K562 (cell line): ENCODE measurements around the gene HOXC5. TPM values are rescaled to one million over a fixed set of nuclear protein-coding genes. Genes with fewer than 3 reads are reported as not detected.

Experiments used
- BCOR ChIP-seq: fragments of 450-650 bp; IDR thresholded peaks from 2 replicates; pipeline ENCODE4 v1.6.1; 2016
- BRF1 ChIP-seq: IDR thresholded peaks from 3 replicates; pipeline ENCODE4 v1.6.1; 2011; ENCODE audit warnings: borderline replicate concordance, mild to moderate bottlenecking; ENCODE audit not compliant: insufficient read length; ENCODE audit errors: extremely low read depth
- CBX1 ChIP-seq: sonication (generic); IDR thresholded peaks from 2 replicates; pipeline ENCODE4 v1.6.1; 2016; ENCODE audit warnings: antibody characterized with exemption, low read depth, mild to moderate bottlenecking
- CUX1 ChIP-seq: fragments of 200-800 bp; sonication (Bioruptor generic); IDR thresholded peaks from 2 replicates; pipeline ENCODE4 v1.6.1; 2016; ENCODE audit warnings: missing genetic modification characterization, missing compliant biosample characterization
- EWSR1 ChIP-seq: fragments of 450-650 bp; IDR thresholded peaks from 2 replicates; pipeline ENCODE4 v1.6.1; 2018; ENCODE audit warnings: borderline replicate concordance, mild to moderate bottlenecking, low read depth, moderate library complexity; ENCODE audit not compliant: partially characterized antibody
- GABPB2 ChIP-seq: fragments of 250-450 bp; sonication (Bioruptor Pico); conservative IDR thresholded peaks from 2 replicates; pipeline ENCODE4 v1.5.1; 2021; ENCODE audit warnings: mild to moderate bottlenecking
- GTF2F1 ChIP-seq: IDR thresholded peaks from 2 replicates; pipeline ENCODE4 v1.6.1; 2011; ENCODE audit warnings: low read depth, low read length, improper control_type of control experiment
- HNRNPH1 ChIP-seq: fragments of 200-400 bp; formaldehyde crosslinking; optimal IDR thresholded peaks from 2 replicates; pipeline ENCODE3; 2017; ENCODE audit warnings: low read depth, mild to moderate bottlenecking, low read length, moderate library complexity
- L3MBTL2 ChIP-seq: fragments of 450-650 bp; IDR thresholded peaks from 2 replicates; pipeline ENCODE4 v1.6.1; 2016; ENCODE audit warnings: mild to moderate bottlenecking, moderate library complexity
- MCM7 ChIP-seq, 2 experiments: fragments of 450-650 bp; IDR thresholded peaks; 2 replicates each; pipeline ENCODE4 v1.6.1; 2016 to 2018
- MTA2 ChIP-seq: fragments of 450-650 bp; IDR thresholded peaks from 2 replicates; pipeline ENCODE4 v1.6.1; 2016; ENCODE audit warnings: low read depth
- PHF21A ChIP-seq: fragments of 450-650 bp; IDR thresholded peaks from 2 replicates; pipeline ENCODE4 v1.6.1; 2017; ENCODE audit warnings: low read depth, borderline replicate concordance
- POLR2A ChIP-seq: fragments of 450-650 bp; conservative IDR thresholded peaks from 2 replicates; pipeline ENCODE4 v1.6.1; 2016
- STAG1 ChIP-seq: sonication (generic); formaldehyde crosslinking; IDR thresholded peaks from 2 replicates; pipeline ENCODE4 v1.5.0; 2020; ENCODE audit warnings: missing genetic modification reagents, borderline replicate concordance
- TCF3 ChIP-seq: sonication (generic); formaldehyde crosslinking; IDR thresholded peaks from 2 replicates; pipeline ENCODE4 v1.4.0; 2020; ENCODE audit warnings: mild to moderate bottlenecking, missing genetic modification reagents
- ZC3H4 ChIP-seq: sonication (generic); formaldehyde crosslinking; IDR thresholded peaks from 2 replicates; pipeline ENCODE4 v1.9.0; 2021; ENCODE audit warnings: missing genetic modification reagents, borderline replicate concordance
- ZFPM2 ChIP-seq: fragments of 250-450 bp; sonication (Bioruptor Pico); IDR thresholded peaks from 2 replicates; pipeline ENCODE4 v1.5.1; 2022; ENCODE audit warnings: mild to moderate bottlenecking
- ZNF431 ChIP-seq: sonication (generic); formaldehyde crosslinking; IDR thresholded peaks from 2 replicates; pipeline ENCODE4 v1.8.0; 2022; ENCODE audit warnings: mild to moderate bottlenecking, missing genetic modification reagents
- ZNF512 ChIP-seq: IDR thresholded peaks from 2 replicates; pipeline ENCODE4 v1.6.1; 2016; ENCODE audit warnings: missing genetic modification characterization, missing compliant biosample characterization
- ZNF561 ChIP-seq: fragments of 450-650 bp; formaldehyde crosslinking; conservative IDR thresholded peaks from 2 replicates; pipeline ENCODE4 v1.4.0; 2020; ENCODE audit warnings: mild to moderate bottlenecking, moderate library complexity
- ZNF584 ChIP-seq: fragments of 200-800 bp; sonication (Bioruptor generic); IDR thresholded peaks from 2 replicates; pipeline ENCODE4 v1.6.1; 2016; ENCODE audit warnings: low read depth, mild to moderate bottlenecking, missing genetic modification characterization, missing compliant biosample characterization
- ZNF655 ChIP-seq: fragments of 250-450 bp; sonication (Bioruptor Pico); IDR thresholded peaks from 2 replicates; pipeline ENCODE4 v1.5.0; 2021
- ZNF668 ChIP-seq: fragments of 250-450 bp; sonication (Bioruptor Pico); IDR thresholded peaks from 2 replicates; pipeline ENCODE4 v1.8.0; 2022; ENCODE audit warnings: mild to moderate bottlenecking, inconsistent platforms
- polyA plus RNA-seq, 8 experiments: library from polyadenylated mRNA; depleted of rRNA in 4 of 8; stranded (reverse) in 5 of 8; unstranded in 3 of 8; fragments of >200 nt; fragmentation: Nextera tagmentation in 2 of 8; fragmentation: Illumina TruSeq in 1 of 8; extraction: Ambion mirVana in 2 of 8; extraction: Trizol in 1 of 8; gene quantifications; 2 replicates each; pipeline versions ENCODE4 v1.2.1 to v1.2.3, GENCODE V29; 2011 to 2014; ENCODE audit warnings: inconsistent platforms in 1 of 8, missing spikeins in 1 of 8
- total RNA-seq, 7 experiments: library from RNA; depleted of rRNA in 6 of 7; stranded (reverse); fragments of >200 nt in 6 of 7; fragmentation: Illumina TruSeq in 2 of 7; extraction: Trizol in 2 of 7; gene quantifications; 2 replicates each; pipeline versions ENCODE4 v1.2.1 to v1.2.3, GENCODE V29; 2011 to 2021; ENCODE audit warnings: low replicate concordance in 1 of 7

Gene HOXC5
- total and polyA plus RNA-seq, 9 of the 15 experiments (the other 6 are each of a cell fraction or from before 2014, with no cell fraction given) = 0.10 to 0.44 (median 0.18) TPM; not detected in 4

GRCh38 chr12:53994264-53995001 is 38.4 kb upstream of the HOXC5 start (continued):
- TF ChIP-seq CUX1 (CRISPR knock-in tag) (no peak), ZNF655 (no peak), HNRNPH1 (no peak), ZNF584 (CRISPR knock-in tag) (no peak), BCOR (peak; percentile 41; the same call in 1 of the 2 replicates), MCM7 (IDR thresholded peaks at IDR 0.05) (no peak), ZNF561 (CRISPR knock-in tag) (no peak), CBX1 (no peak), GABPB2 (CRISPR knock-in tag) (no peak), STAG1 (CRISPR knock-in tag) (no peak), ZNF668 (CRISPR knock-in tag) (no peak), EWSR1 (no peak), PHF21A (no peak), L3MBTL2 (peak; percentile 56), GTF2F1 (no peak), ZNF512 (peak; percentile 61), BRF1 (no peak), POLR2A (no peak), MTA2 (no peak), ZC3H4 (no peak), TCF3 (no peak), ZNF431 (no peak), ZFPM2 (CRISPR knock-in tag) (no peak)
